ENCODE data around the gene SFTPA2. TPM values are rescaled to one million over a fixed set of nuclear protein-coding genes. Genes with fewer than 3 reads are reported as not detected.
"Not testable (repeated sequence)": the region's sequence is repeated elsewhere in the genome, so short reads cannot be mapped to it uniquely, and the experiment has no call there.

SFTPA2 gene
- total and polyA plus RNA-seq, 2 experiments from 2014 or later: not detected

DNA sequence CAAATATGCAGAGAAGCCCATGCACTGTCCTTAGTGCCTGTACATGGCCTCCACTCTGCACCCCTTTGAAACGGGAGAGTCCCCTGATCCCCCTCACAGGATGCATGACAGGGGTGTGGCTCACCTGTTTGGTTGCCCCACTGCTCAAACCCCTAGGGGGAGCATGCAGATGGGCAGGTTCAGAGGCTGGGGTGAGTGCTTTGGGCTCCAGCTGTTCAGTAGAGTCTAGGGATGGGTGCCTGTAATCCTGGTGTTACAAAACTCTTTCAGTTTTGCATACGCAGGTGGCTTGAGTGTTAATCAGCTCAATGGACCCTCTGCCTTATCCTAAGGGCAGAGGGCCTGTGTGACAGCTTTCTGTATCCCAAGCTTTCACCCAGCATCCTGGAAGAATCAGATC, 42.7 kb upstream of the SFTPA2 start:
- no peak for DNase-seq (ENCODE audit: low spot score)
- Histone ChIP-seq H3K9me3 (ENCODE audit: low read depth) (peaks cover 8% of the 10 kb centered on the region), H3K27ac (no peak overlapping the region), H3K4me1 (ENCODE audit: insufficient read depth) (no peaks in the 10 kb centered on the region), H3K36me3 (replicated peaks; ENCODE audit: insufficient read depth, low read depth) (no peaks in the 10 kb centered on the region), H3K4me3 (no peak overlapping the region), H4K20me1 (ENCODE audit: insufficient read depth, poor library complexity, severe bottlenecking) (no peaks in the 10 kb centered on the region), H3K79me2 (no peaks in the 10 kb centered on the region), H3K4me2 (no peak overlapping the region), H3K9me2 (replicated peaks; ENCODE audit: insufficient read depth) (no peaks in the 10 kb centered on the region), H3K27me3 (peaks cover 3% of the 10 kb centered on the region), H2AFZ (no peak overlapping the region)
- TF ChIP-seq, protein P1, sequence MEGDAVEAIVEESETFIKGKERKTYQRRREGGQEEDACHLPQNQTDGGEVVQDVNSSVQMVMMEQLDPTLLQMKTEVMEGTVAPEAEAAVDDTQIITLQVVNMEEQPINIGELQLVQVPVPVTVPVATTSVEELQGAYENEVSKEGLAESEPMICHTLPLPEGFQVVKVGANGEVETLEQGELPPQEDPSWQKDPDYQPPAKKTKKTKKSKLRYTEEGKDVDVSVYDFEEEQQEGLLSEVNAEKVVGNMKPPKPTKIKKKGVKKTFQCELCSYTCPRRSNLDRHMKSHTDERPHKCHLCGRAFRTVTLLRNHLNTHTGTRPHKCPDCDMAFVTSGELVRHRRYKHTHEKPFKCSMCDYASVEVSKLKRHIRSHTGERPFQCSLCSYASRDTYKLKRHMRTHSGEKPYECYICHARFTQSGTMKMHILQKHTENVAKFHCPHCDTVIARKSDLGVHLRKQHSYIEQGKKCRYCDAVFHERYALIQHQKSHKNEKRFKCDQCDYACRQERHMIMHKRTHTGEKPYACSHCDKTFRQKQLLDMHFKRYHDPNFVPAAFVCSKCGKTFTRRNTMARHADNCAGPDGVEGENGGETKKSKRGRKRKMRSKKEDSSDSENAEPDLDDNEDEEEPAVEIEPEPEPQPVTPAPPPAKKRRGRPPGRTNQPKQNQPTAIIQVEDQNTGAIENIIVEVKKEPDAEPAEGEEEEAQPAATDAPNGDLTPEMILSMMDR (IDR thresholded peaks at IDR 0.05; ENCODE audit: poor library complexity): no peak
- no peak for TF ChIP-seq EZH2phosphoT487 (IDR thresholded peaks at IDR 0.05; ENCODE audit: low read depth, severe bottlenecking, unreplicated experiment)
- no peak for TF ChIP-seq EZH2 (IDR thresholded peaks at IDR 0.05; ENCODE audit: borderline replicate concordance)
- WGBS (ENCODE audit: low lambda C conversion rate, missing lambda C conversion rate): 90% methylated on average over 2 of the region's 2 CpGs

DNA sequence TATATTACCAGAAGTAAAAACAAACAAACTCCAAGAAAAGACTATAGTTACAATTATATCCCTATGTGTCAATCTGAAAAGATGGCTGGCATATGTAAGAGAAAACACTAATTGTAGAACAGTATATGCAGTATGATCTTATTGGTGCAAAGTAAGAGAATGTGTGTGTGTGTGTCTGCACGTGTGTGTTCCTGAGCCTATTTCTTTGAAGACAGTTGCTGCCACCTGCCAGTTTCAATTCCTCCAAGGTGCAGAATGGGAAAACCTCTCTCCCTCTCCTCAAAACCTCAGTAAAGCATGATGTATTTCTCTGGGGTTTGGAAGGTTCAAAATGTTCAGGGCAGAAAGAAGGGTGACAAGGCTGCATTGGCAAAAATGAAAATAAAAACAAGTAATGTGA, 41.7 kb upstream of the SFTPA2 start:
- Histone ChIP-seq H3K4me3 (no peak overlapping the region), H3K27me3 (peaks cover 3% of the 10 kb centered on the region), H4K20me1 (ENCODE audit: insufficient read depth, poor library complexity, severe bottlenecking) (no peaks in the 10 kb centered on the region), H3K9me3 (ENCODE audit: low read depth) (peaks cover 8% of the 10 kb centered on the region), H3K27ac (no peak overlapping the region), H3K4me1 (ENCODE audit: insufficient read depth) (no peaks in the 10 kb centered on the region), H3K4me2 (no peak overlapping the region), H2AFZ (no peak overlapping the region), H3K36me3 (replicated peaks; ENCODE audit: insufficient read depth, low read depth) (no peaks in the 10 kb centered on the region), H3K79me2 (no peaks in the 10 kb centered on the region), H3K9me2 (replicated peaks; ENCODE audit: insufficient read depth) (no peaks in the 10 kb centered on the region)
- TF ChIP-seq EZH2 (IDR thresholded peaks at IDR 0.05; ENCODE audit: borderline replicate concordance) (no peak), EZH2phosphoT487 (IDR thresholded peaks at IDR 0.05; ENCODE audit: low read depth, severe bottlenecking, unreplicated experiment) (no peak)
- TF ChIP-seq, protein P1 (IDR thresholded peaks at IDR 0.05; ENCODE audit: poor library complexity): no peak
- WGBS (ENCODE audit: low lambda C conversion rate, missing lambda C conversion rate): 45% methylated on average over 1 of the region's 1 CpG
- no peak for DNase-seq (ENCODE audit: low spot score)

DNA sequence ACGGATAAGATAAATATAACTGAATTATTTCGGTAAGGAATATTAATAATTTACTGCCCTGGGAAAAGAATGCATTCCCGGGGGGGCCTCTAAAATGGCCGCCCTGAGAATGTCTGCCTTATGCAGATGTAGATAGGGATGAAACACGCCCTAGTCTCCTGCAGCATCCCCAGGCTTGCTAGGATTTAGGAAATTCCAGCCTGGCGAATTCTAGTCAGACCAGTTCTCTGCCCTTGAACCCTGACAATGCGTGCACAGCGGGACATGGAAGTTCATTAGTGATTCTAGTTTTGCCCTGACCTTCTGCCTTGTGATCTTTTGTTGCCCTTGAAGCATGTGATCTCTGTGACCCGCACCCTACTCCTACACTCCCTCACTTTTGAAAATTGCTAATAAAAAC, 39.4 kb upstream of the SFTPA2 start:
- H3K36me3 ChIP-seq (replicated peaks; ENCODE audit: insufficient read depth, low read depth); H3K9me3 ChIP-seq (ENCODE audit: low read depth); H3K4me1 ChIP-seq (ENCODE audit: insufficient read depth); H3K4me2 ChIP-seq; H3K27me3 ChIP-seq; H3K4me3 ChIP-seq; H3K27ac ChIP-seq; H3K79me2 ChIP-seq; DNase-seq (ENCODE audit: low spot score); H4K20me1 ChIP-seq (ENCODE audit: insufficient read depth, poor library complexity, severe bottlenecking); H3K9me2 ChIP-seq (replicated peaks; ENCODE audit: insufficient read depth); H2AFZ ChIP-seq: not testable (repeated sequence)
- 86% methylated on average over 9 of the region's 9 CpGs for WGBS (ENCODE audit: low lambda C conversion rate, missing lambda C conversion rate)

DNA sequence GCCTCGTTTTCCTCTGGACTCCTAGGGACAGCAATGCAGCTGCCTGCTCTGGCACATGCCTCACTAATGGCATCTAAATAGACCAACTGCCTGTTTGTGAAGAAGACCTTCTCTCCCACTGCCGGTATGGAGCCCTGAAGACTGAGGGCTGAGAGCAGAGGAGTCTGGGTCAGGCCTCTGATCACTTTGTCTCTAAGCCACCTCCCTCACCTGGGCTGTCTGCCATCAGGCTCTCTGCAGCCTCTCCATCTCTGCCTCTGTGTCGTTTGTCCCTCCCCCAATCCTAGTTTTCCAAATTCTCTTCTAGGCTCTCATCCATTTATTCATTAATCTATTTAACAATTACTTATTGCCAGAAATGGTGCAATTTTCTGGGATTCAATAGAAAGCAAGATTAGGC, 35.3 kb upstream of the SFTPA2 start:
- 86% methylated on average over 3 of the region's 3 CpGs for WGBS (ENCODE audit: low lambda C conversion rate, missing lambda C conversion rate)
- Histone ChIP-seq H2AFZ (no peak overlapping the region), H3K79me2 (no peaks in the 10 kb centered on the region), H3K4me1 (ENCODE audit: insufficient read depth) (no peaks in the 10 kb centered on the region), H3K4me3 (no peak overlapping the region), H4K20me1 (ENCODE audit: insufficient read depth, poor library complexity, severe bottlenecking) (no peaks in the 10 kb centered on the region), H3K9me2 (replicated peaks; ENCODE audit: insufficient read depth) (no peaks in the 10 kb centered on the region), H3K27ac (no peak overlapping the region), H3K4me2 (no peak overlapping the region), H3K9me3 (ENCODE audit: low read depth) (peaks cover 8% of the 10 kb centered on the region), H3K36me3 (replicated peaks; ENCODE audit: insufficient read depth, low read depth) (no peaks in the 10 kb centered on the region), H3K27me3 (no peaks in the 10 kb centered on the region)
- TF ChIP-seq, protein P1 (IDR thresholded peaks at IDR 0.05; ENCODE audit: poor library complexity): no peak
- TF ChIP-seq EZH2phosphoT487 (IDR thresholded peaks at IDR 0.05; ENCODE audit: low read depth, severe bottlenecking, unreplicated experiment) (no peak), EZH2 (IDR thresholded peaks at IDR 0.05; ENCODE audit: borderline replicate concordance) (no peak)
- no peak for DNase-seq (ENCODE audit: low spot score)

DNA sequence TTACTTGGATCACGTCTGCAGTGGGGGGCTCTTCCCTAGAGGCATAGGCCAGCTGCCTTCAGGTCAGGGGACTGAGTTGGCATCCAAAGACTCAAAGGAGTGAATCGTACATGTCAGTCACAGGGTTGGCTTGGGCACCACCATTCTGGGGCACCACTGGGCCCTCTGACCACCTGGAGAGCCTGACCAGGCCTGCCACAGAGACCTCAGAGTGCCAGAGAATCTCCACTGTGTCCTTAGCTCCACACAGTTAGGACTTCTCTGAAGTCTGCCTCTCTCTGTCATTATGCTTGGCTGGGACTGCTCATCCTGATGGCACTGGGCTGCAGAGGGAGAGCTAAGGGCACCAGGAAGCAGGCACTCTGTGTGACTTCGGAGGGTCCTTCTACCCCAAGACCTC, 34.4 kb upstream of the SFTPA2 start:
- H3K4me3 ChIP-seq; H2AFZ ChIP-seq; H3K79me2 ChIP-seq; H3K27me3 ChIP-seq; H3K4me1 ChIP-seq (ENCODE audit: insufficient read depth); H3K36me3 ChIP-seq (replicated peaks; ENCODE audit: insufficient read depth, low read depth); H3K9me2 ChIP-seq (replicated peaks; ENCODE audit: insufficient read depth); H4K20me1 ChIP-seq (ENCODE audit: insufficient read depth, poor library complexity, severe bottlenecking); DNase-seq (ENCODE audit: low spot score); H3K9me3 ChIP-seq (ENCODE audit: low read depth); H3K4me2 ChIP-seq; H3K27ac ChIP-seq: not testable (repeated sequence)
- 84% methylated on average over 3 of the region's 3 CpGs for WGBS (ENCODE audit: low lambda C conversion rate, missing lambda C conversion rate)

Data from hepatocyte (in vitro differentiated cells).